Myocyte (in vitro differentiated cells): ENCODE results near the gene PATJ. TPM values are rescaled to one million over a fixed set of nuclear protein-coding genes. Genes with fewer than 3 reads are reported as not detected.

Source experiments
- DNase-seq: peaks from one replicate; pipeline ENCODE4 v3.0.0-alpha.2; 2012; ENCODE audit warnings: low read depth
- total RNA-seq: library from RNA; depleted of rRNA; stranded (reverse); fragments of >200 nt; gene quantifications from 2 replicates; pipeline ENCODE4 v1.2.3, GENCODE V29; 2014

PATJ gene
- total RNA-seq, 1 donor from 2014 or later, result 1.7 TPM

DNA sequence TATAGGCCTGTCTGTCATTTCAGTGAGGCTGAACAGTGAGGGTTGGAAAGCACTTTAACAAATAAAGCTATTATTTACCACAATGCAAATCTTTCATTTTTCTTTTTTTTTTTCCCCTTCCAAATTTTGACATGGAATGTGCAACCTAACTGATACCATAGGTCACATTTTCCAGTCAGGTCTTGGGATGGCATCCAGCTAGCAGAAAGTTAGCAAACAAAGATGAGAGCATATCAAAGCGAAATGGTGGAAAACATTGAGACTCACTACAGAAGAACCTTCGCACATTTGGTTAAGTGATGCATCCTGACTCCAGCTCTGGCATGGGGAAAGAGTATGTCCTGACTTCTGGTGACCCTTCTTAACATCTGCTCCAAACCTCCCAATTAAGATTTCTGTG, 347.3 kb downstream of the PATJ start:
- no peak for DNase-seq

DNA sequence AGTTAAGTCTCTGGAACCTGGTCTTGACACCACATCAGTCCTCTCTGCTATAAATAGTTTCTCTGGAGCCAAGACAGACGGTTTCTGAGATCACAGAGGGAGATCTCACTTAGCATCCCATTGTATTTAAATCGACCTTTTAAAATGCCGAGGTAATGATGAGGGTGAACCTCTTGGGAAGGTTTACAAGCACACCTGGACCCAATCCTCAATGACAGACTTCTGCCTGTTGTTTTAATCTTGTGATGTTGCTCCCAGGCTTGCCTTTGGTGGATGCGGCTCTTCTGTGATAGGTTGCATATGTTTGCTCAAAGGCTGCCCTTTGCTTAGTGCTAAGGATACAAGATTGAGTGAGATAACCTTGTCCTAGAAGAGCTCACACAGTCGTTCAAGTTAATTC, 347.7 kb downstream of the PATJ start:
- no peak for DNase-seq

DNA sequence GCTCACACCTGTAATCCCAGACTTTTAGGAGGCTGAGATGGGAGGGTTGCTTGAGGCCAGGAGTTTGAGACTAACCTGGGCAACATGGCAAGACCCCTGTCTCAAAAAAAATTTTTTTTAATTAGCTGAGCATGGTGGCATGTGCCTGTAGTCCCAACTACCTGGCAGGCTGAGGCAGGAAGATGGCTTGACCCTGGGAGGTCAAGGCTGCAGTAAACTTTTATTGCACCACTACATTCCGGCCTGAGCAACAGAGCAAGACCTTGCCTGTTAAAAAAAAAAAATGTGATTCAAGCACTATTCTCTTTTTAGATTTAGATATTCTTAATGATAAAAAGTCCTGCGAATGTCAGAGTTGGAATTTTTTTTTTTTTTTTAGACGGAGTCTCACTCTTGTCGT, 349.8 kb downstream of the PATJ start:
- DNase-seq, result no peak

DNA sequence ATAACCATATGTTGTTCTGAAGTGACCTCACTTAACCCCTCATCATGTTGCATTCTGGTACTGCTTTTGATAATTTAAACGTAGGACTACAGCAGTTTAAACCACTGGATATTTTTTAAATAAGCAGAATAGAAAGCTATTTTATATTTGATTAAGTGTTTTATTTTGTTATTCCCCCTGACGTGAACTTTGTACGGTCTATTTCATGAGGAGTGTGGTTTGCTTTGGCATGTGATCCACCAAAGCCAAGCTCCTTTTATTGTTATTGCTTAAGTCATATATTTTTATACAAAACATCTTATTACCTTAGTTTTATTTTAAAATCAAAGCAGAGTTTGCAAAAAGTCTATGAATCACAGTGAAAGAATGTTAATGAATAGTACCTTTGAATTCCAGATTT, 351.0 kb downstream of the PATJ start:
- DNase-seq, result no peak

DNA sequence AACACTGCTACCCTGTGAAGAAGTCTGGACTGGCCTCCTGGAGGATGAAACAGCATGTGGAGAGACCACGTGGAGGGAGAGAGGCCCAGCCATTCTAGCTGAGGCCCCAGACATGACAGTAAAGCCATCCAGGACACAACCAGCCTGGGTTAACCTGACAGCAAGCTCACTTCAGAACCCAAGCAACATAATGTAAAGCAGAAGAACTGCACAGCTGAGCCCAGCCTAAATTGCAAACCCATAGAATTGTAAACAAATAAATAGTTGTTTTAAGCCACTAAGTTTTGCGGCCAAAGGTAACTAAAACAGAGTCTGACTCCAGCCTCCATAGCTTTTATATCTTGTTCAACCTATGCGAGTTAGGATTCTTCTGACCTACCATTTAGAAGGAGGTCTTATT, 355.2 kb downstream of the PATJ start:
- DNase-seq, result no peak

DNA sequence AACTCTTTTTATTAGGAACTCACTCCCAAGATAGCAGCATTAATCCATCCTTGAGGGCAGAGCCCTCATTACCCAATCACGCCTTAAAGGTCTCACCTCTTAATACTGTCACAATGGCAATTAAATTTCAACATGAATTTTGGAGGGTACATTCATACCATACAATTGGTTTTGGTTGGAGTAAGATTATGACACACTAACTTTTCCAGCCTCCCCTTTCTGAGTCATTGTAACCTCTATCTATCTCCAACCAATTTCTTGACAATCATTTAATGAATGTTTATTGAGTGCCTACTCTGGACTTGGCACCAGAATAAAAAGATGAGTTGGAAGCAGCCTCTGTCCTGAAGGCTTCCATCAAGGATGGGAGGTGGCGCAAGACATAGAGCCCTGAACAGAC, 358.2 kb downstream of the PATJ start:
- DNase-seq, result no peak

DNA sequence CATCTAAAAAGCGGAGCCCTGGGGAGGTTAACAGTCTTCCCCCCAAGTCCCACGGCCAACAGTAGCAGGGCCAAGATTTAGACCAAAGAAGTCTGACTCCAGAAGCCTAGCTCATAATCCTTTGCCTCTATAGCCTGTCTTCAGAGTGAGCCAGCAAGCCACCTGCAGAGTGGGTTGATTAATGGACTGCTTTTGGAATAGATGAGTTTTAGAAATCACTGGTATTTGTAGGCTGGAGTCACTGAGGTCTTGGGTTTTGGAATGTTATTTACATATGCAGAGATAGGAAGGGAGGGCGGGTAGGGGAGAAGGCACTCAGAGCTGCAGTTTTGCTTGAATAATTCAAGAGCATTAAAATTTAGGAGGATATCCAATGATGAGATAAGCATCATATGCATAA, 361.6 kb downstream of the PATJ start:
- DNase-seq, result no peak

DNA sequence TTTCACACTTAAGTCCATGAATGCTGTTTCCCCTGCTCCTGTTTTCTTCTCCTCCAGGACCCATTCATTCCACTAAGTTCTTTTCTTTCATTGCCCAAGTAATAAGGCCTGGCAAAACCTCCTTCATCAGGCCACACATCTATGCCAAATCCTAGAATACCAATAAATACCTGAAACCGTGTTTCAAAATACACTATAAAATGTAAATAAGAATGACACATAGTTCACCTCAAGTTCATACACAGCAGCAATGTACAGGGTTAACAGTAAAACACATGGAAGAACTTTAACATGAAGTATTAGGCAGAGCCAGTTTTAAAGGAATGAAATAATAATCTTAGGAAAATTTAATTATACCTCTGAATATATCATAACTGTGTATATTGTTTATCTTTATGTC, 365.6 kb downstream of the PATJ start:
- no peak for DNase-seq

DNA sequence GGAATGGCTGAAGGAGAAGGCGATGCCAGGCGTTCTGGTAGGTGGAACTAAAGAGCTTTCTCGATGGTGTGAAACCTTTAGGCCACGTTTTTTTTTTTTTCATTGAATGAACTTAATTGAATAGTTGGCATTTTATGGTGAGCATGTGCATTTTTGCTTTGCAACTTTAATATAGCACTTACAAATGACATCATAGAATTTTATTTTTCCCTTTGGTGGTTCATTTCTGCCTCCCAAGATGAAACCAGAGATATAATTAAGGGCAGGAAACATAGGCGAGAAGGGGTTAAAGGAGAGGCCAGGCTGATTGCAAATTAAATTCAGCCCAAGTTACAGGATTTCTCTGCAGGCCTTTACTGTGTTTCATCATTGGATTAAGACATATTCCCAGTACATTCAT, 366.8 kb downstream of the PATJ start:
- no peak for DNase-seq

DNA sequence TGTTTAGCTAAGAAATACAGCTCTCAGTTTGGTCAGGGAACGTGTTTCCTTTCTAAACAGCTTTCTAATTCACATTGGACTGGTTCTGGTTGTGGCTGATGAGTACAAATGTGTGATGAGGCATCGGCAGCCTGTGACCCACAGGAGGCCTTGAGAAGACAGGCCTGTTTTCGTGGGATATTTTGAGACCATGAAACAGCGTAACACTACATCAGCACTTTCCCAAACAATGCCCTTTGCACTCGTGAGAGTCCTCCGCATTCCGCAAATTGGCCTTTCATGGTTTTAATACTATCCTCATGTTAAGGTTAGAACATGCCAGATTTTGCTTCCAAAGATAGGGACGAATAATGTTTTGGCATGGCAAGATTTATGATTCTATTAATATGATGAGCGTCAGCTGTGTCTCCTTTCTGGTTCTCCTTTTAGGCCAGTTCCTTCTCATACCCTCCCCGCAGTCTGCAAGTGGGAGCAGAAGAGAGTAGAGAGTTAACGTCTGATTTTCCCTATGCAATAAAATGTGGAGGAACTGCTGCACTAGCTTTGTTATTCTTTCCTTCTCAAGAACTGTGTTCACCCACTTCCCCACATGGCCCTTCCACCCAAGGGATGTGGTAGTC, 368.0 kb downstream of the PATJ start:
- DNase-seq, result peak; percentile 5

DNA sequence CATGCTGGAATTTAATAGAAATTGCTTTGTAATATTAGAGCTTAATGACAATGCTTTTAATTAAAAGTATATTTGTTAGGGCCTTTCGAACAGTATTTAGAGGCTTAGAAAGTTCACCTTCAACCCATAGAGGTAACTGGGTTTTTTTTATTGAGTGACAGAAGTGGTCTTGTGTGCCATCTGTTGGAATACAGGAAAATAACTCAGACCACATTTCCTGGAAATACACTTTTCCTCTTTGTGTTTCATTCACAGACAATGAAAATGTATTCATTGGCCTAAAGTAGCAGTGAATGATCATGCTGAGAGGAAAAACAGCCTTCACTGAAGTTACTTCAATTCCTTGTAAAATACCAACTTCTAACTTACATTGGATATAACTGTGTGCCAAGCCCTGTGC, 368.8 kb downstream of the PATJ start:
- DNase-seq, result no peak

DNA sequence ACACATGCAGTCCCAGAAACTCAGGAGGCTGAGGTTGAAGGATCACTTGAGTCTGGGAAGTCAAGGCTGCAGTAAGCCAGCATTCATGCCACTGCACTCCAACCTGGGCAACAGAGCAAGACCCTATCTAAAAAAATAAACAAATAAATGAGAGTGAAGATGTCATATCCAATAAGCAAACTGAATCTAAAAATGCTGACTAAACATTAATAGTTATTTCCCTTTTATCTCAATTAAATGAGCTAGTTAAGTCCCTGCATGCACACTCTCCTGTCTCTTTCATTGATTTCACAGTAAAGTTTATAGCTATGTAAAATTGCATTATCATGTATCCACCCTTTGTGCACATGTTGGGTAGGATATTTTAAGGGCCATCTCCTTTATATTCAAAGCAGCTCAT, 371.2 kb downstream of the PATJ start:
- no peak for DNase-seq

DNA sequence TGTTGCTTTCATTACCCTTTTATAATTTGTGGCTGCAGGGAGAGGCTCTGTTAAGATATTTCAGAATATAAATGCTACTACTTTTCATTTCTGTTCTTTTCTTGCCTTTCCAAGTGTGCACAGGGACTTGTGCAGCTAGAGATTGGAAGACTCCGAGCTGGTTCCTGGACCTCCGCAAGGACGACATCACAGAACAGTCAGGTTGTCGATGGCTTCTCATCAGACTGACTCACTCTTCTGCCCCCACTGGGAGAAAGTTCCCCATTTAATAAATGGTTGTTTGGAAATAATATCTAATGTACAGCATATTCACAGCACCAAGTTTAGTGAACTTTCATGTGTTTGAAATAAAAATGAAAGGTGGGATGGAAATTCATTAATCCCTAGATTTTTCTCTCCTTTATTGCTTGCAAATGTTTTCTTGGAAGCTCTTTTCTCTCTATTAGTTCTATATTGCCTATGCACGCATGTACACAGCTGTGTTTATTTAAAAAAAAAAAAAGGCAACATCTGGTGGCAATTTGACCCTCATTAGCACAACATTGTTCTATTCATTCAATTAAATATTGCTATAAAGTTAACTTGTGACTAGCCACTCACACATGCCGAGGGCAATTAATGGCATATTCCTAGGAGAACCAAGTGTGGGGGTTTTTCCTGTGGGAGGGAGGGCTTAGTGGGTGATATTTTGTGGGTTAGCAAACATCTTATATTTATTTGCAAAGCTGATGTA, 374.9 kb downstream of the PATJ start:
- no peak for DNase-seq

DNA sequence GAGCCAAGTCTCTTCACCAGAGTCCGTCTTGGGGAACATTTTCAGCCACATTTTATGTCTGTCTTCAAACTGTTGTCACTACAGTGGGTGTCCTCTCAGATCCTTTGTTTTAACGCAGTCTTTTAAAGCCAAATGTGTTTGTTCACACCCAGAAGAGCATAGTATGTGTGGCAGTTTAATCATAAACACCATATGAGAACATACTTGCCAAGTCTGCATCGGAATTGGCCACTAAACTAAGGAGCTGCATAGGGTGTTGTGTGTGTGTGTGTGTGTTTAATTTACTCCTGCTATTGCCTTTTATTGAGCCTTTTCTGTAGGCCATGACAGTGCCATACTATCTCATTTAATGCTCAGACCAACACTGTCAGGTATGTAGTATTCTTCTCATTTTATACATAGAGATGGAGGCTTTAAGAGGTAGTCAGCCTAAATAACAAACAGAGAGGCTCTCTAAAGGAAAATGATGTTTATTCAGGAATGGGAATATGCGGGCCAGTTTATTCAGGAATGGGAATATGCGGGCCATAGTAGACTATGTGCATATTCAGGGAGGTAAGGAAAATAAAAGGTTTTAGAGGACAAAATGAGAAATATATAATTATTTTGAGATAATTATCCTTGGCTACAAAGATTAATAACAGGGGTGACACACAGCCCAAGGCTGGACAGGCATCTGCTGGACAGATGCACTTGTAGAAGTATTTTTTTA, 384.5 kb downstream of the PATJ start:
- no peak for DNase-seq

DNA sequence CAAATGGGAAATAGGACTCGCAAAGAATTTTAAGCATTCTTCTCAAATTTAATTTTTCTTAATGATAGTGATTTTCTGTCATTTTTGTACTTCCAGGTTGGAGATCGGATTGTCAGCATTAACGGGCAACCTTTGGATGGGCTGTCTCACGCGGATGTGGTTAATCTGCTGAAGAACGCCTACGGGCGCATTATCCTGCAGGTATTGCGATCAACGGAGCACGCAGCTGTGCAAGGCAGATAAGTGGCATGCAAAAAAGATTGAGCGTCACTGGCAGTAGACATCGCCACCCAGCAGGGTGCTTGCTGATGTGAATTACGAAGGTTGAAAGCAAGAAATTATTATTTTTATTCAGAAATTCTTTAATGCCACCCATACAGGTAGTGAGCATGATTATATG, 386.5 kb downstream of the PATJ start:
- DNase-seq, result no peak

DNA sequence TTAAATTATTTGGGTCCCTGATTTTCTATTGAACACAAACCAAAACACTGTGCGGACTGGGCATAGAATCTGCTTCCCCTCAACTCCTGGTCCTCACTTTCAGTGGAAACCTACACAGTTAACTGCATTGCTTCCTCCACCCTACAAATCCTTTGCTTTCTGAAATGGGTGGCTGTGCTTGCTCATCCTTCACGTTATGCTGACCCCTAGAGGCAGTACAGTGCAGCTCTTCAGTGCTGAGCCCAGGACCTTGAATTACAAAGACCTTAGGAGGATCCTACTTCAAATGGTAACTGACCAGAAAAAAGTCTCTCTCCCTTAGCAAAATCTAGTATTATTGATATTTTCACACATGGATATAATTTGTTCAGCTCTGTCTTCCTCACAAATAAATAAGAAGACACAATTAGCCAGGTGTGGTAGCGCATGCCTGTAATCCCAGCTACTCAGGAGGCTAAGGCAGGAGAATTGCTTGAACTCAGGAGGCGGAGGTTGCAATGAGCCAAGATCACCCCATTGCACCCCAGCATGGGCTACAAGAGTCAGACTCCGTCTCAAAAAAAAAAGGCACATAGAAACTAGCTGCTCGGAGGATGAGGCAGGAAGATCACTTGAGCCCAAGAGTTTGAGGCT, 388.9 kb downstream of the PATJ start:
- peak; percentile 72 for DNase-seq

DNA sequence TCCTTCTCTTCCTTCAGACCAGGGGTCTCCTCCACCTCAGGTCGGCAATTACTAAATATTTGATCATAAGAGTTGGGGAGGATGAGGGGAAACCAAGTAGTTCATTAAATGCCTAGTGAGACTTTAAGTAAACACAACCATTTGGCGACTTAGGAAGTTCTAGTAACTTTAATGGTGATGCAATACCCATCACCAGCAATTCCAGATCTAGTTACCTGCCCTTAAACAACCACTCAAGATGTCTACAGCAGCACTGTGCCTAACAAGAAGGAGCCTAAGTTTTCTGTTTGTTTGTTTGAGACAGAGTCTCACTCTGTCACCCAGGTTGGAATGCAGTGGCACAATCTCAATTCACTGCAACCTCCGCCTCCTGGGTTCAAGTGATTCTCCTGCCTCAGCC, 395.7 kb downstream of the PATJ start:
- no peak for DNase-seq

DNA sequence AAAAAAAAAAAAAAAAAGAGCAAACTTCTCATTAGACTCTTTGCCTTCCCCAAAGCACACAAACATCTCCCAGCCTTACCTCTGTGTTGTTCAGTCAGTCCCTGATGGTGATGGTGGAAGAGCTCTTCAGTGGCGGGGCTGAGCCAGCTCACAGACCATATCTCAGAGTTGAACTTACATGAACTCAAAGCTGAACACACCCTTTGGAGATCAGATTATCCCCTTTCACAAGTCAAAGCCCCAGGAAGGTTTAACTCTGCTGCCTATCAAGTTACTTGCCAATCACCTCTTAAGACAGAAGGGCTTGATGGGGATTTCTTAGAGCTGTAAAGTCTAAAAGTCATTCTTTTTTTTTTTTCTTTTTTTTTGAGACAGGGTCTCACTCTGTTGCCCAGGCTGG, 397.1 kb downstream of the PATJ start:
- no peak for DNase-seq

DNA sequence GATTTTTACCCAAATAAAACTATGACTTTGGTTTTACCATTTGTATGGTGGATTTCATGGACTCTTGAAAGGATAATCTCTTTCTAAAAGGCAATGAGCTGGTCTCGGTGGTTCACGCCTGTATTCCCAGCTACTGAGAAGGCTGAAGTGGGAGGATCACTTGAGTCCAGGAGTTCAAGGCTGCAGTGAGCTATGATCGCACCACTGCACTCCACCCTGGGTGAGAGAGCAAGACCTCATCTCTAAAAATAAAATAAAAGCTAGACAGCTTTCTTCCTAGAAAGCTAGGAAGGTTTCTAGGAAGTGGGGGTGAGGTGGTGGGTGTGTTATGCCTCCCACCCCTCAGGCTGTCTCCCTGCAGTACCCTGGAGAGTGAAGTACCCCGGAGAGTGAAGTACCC, 398.4 kb downstream of the PATJ start:
- no peak for DNase-seq

DNA sequence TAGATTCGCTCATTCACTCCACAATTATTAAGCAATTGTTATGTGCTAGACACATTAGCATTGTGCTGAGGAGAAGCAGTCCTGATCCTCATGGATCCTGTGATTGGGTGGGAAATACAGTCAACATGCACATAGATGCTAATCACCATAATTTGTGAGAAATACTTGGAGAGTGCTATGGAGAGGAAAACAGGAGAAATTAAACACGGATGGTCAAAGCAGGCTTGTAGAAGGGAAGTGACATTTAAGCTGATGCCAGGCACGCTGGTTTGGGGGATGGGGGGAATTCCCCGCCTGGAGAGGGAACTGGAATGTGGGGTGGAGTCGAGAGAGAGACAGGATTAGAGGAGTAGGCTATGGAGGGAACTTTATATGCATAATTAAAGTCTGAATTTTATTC, 400.2 kb downstream of the PATJ start:
- no peak for DNase-seq

DNA sequence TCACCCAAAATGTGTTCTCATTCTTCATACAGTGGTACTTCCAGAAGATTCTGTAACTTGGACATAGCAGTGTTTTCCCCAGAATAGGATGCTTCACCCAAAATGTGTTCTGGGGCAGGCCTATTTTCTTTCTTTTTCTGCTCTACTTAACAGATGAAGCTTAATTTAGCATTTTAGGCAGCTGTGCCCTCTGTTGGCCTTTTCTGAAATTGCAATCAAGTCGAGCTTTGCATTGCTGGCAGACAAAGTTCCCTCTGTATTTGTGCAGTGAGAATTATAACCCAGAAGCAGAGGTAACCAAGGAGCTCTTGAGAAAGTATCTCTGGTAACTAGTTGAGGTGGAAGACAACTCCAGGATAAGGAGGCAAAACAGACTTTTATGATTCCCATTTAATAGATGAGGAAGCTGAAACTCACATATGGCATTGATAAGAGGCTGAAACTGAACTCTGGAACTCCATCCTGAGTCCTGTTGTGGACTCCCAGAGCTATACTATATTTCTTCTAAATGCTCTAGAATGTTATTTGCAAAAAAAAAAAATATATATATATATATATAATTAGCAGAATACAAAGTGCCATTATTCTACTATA, 402.1 kb downstream of the PATJ start:
- DNase-seq, result peak; percentile 69

DNA sequence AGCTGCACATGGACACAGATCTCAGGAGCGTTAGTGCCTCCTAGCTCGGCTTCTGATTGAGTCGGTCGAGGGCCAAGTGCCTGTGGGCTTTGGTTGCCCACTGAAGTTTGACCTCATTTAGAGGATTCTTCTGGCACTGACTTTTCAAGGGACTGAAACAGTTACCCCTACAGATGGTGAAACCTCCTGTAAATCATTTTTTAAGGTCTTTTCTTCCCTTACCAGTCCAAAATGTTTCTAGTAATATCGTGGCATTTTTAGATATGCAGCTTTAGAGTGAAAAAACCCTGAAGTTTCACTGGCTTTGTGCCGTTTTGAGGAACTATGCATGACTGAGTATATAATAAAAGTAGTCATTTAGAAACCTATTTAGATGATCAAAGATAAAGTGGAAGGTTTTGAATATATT, 417.7 kb downstream of the PATJ start:
- no peak for DNase-seq
